ENCODE results near the gene NPPC. TPM values are rescaled to one million over a fixed set of nuclear protein-coding genes. Genes with fewer than 3 reads are reported as not detected.

The NPPC gene
- total RNA-seq, 1 experiment from 2014 or later = not detected

GRCh38 chr2:231961349-231962166 lies 35.4 kb upstream of the NPPC start, which contains the start of gene DIS3L2:
Gene DIS3L2 (plus strand): TSS chr2:231961713. CDS start chr2:232014928, 53,215 bp downstream.
- Histone ChIP-seq H3F3A (ENCODE audit: insufficient read depth, low read depth) (peaks cover 8% of the 10 kb centered on the region; the same call in 1 of the 2 replicates), H3K9me2 (ENCODE audit: insufficient read depth) (no peaks in the 10 kb centered on the region), H3K4me3 (peak within 1 kb of the TSS; percentile 99), H2AFZ (peak within 1 kb of the TSS; percentile 99), H3K36me3 (ENCODE audit: low read depth) (no peaks in the 10 kb centered on the region), H3K27ac (peak within 1 kb of the TSS; percentile 56), H3K27me3 (ENCODE audit: insufficient read depth, low read depth) (no peaks in the 10 kb centered on the region), H3K9me3 (ENCODE audit: insufficient read depth, low read depth) (no peaks in the 10 kb centered on the region), H4K20me1 (ENCODE audit: insufficient read depth) (no peaks in the 10 kb centered on the region; the same call in 1 of the 2 replicates), H3K4me1 (replicated peaks; ENCODE audit: insufficient read depth) (peaks cover 23% of the 10 kb centered on the region), H3K4me2 (peak within 1 kb of the TSS; percentile 80), H3K79me2 (ENCODE audit: low read depth) (peaks cover 56% of the 10 kb centered on the region)
- ChIA-PET POLR2A (ENCODE audit: unreplicated experiment) (interaction anchor here (0.5 kb wide), 2 partner anchors 39 to 338 kb away, joined by 3 to 33 read pairs; no protein-coding TSS in a partner anchor), CTCF (no interaction called here)
- peak; percentile 64 to 74 for DNase-seq
- no TSS peak for BruUV-seq (replicated peaks)
- TF ChIP-seq EZH2 (IDR thresholded peaks at IDR 0.05; ENCODE audit: low read depth) (no peak), CTCF (conservative IDR thresholded peaks at IDR 0.05) (no peak)
- intact Hi-C loops (cut with micrococcal nuclease; ENCODE audit: unreplicated experiment) = no loop called here

- Histone ChIP-seq H4K20me1 (ENCODE audit: insufficient read depth) (no peaks in the 10 kb centered on the region; the same call in 1 of the 2 replicates), H3K4me2 (peak overlapping the region; percentile 80), H3K9me3 (ENCODE audit: insufficient read depth, low read depth) (no peaks in the 10 kb centered on the region), H3K27me3 (ENCODE audit: insufficient read depth, low read depth) (no peaks in the 10 kb centered on the region), H3K27ac (peak overlapping the region; percentile 56; the same call in 1 of the 2 replicates), H3K9me2 (ENCODE audit: insufficient read depth) (no peaks in the 10 kb centered on the region), H2AFZ (peak overlapping the region; percentile 99), H3K4me1 (replicated peaks; ENCODE audit: insufficient read depth) (peaks cover 23% of the 10 kb centered on the region), H3K4me3 (peak overlapping the region; percentile 99), H3F3A (ENCODE audit: insufficient read depth, low read depth) (peaks cover 8% of the 10 kb centered on the region; the same call in 1 of the 2 replicates), H3K79me2 (ENCODE audit: low read depth) (peaks cover 51% of the 10 kb centered on the region), H3K36me3 (ENCODE audit: low read depth) (no peaks in the 10 kb centered on the region)
- CTCF ChIA-PET = no interaction called here
- POLR2A ChIA-PET (ENCODE audit: unreplicated experiment) = interaction anchor here (0.5 kb wide), 2 partner anchors 40 to 339 kb away, joined by 3 to 33 read pairs; no protein-coding TSS in a partner anchor
- DNase-seq = no peak
- TF ChIP-seq CTCF (conservative IDR thresholded peaks at IDR 0.05) (no peak), EZH2 (IDR thresholded peaks at IDR 0.05; ENCODE audit: low read depth) (no peak)
- TSS peak; percentile 82 for BruUV-seq (replicated peaks)
- intact Hi-C loops (cut with micrococcal nuclease; ENCODE audit: unreplicated experiment) = no loop called here
Observed at GRCh38 chr2:231960810-231961348, 34.7 kb upstream of the NPPC start.

- Histone ChIP-seq H3K4me2 (peak overlapping the region; percentile 23; the same call in 1 of the 2 replicates), H3K36me3 (ENCODE audit: low read depth) (no peaks in the 10 kb centered on the region), H3K27ac (no peak overlapping the region), H3K9me2 (ENCODE audit: insufficient read depth) (no peaks in the 10 kb centered on the region), H2AFZ (no peak overlapping the region), H3F3A (ENCODE audit: insufficient read depth, low read depth) (peaks cover 8% of the 10 kb centered on the region; the same call in 1 of the 2 replicates), H3K9me3 (ENCODE audit: insufficient read depth, low read depth) (no peaks in the 10 kb centered on the region), H3K4me1 (replicated peaks; ENCODE audit: insufficient read depth) (peaks cover 21% of the 10 kb centered on the region), H3K4me3 (no peak overlapping the region), H3K79me2 (ENCODE audit: low read depth) (peaks cover 25% of the 10 kb centered on the region), H4K20me1 (ENCODE audit: insufficient read depth) (no peaks in the 10 kb centered on the region), H3K27me3 (ENCODE audit: insufficient read depth, low read depth) (no peaks in the 10 kb centered on the region)
- no peak for DNase-seq
- POLR2A ChIA-PET (ENCODE audit: unreplicated experiment) = interaction anchor here (0.6 kb wide), 1 partner anchor 24 kb away, joined by 5 read pairs; no protein-coding TSS in a partner anchor
- CTCF ChIA-PET = no interaction called here
- no TSS peak for BruUV-seq (replicated peaks)
- intact Hi-C loops (cut with micrococcal nuclease; ENCODE audit: unreplicated experiment) = no loop called here
- no peak for TF ChIP-seq EZH2 (IDR thresholded peaks at IDR 0.05; ENCODE audit: low read depth)
- no peak for TF ChIP-seq CTCF (conservative IDR thresholded peaks at IDR 0.05)
Observed at GRCh38 chr2:231957913-231958763, 31.9 kb upstream of the NPPC start.

Measured in PC-9 (cell line).